GM19239 (cell line): ENCODE data around the gene ACTR3C.

Source experiments
- DNase-seq: peaks from one replicate; pipeline ENCODE4 v3.0.0; 2011; ENCODE audit warnings: low spot score; ENCODE audit not compliant: insufficient read length
- FAIRE-seq: peaks from 2 replicates; lab custom pipeline; 2011; peaks lifted over from hg19 to GRCh38; lab: Jason Lieb, UNC

ACTR3C gene

DNA sequence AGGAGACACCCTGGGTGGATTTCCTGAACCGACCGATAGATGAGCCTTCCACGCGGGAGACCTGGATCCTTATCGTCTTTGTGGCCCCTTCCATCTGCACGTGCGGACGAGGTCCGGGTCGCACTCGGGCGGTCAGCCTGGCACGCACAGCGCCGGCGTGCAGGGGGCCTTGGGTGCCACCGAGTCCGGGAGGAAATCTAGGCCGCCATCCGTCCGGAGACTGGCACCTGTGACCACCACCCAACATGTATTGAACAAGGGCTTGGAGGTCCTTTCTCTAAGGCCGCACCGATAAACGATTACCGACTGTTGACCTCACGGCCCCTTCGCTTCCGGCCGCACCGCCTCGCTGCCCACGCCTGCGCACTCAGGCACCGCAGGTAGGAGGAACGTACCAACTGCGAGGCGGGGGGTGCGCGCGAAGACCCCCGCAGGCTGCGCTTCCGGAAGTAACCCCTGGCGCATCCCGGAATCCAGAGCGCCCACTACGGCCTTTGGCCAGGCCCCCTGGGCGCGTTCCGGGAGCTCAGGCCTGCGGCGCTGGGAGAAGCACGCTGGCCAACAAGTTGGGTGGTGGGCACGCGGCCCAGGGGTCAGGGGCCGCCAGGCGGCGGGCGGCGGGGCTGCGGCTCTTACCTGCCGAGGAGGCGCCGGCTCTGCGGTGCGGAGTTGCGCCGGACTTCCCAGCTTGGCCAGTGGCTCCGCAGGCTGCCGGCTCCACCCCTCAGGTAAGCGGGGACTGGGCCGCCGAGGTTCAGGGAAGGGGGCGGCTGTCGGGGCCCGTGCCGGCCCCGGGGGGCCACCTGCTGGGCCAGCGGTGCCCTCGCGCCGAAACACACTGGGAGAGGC, at the start of gene ACTR3C, which contains the start of gene LRRC61:
Gene ACTR3C, minus strand, starts transcription at position 713 of the 849 bp plus-strand sequence. CDS start 28,249 bp downstream, outside the sequence.
Gene LRRC61, plus strand, starts transcription at position 523 of the 849 bp plus-strand sequence. CDS start 13,507 bp downstream, outside the sequence.
- FAIRE-seq, result peak; percentile 81
- peak; percentile 57 for DNase-seq

GRCh38 chr7:150372271-150373048, 49.1 kb upstream of the ACTR3C start:
- DNase-seq, result no peak
- no peak for FAIRE-seq

DNA sequence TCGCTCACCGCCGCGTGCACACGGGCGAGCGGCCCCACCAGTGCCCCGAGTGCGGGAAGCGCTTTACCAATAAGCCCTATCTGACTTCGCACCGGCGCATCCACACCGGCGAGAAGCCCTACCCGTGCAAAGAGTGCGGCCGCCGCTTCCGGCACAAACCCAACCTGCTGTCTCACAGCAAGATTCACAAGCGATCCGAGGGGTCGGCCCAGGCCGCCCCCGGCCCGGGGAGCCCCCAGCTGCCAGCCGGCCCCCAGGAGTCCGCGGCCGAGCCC, 48.6 kb upstream of the ACTR3C start:
- DNase-seq, result no peak
- FAIRE-seq, result no peak

DNA sequence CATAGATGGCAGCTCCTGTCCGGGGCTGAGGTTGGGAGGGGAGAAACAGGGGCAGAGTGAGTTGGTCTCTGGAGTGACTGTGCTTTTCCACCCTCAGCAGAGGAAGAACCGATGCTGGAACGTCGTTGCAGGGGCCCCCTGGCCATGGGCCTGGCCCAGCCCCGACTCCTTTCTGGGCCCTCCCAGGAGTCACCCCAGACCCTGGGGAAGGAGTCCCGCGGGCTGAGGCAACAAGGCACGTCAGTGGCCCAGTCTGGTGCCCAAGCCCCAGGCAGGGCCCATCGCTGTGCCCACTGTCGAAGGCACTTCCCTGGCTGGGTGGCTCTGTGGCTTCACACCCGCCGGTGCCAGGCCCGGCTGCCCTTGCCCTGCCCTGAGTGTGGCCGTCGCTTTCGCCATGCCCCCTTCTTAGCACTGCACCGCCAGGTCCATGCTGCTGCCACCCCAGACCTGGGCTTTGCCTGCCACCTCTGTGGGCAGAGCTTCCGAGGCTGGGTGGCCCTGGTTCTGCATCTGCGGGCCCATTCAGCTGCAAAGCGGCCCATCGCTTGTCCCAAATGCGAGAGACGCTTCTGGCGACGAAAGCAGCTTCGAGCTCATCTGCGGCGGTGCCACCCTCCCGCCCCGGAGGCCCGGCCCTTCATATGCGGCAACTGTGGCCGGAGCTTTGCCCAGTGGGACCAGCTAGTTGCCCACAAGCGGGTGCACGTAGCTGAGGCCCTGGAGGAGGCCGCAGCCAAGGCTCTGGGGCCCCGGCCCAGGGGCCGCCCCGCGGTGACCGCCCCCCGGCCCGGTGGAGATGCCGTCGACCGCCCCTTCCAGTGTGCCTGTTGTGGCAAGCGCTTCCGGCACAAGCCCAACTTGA, 48.0 kb upstream of the ACTR3C start:
- FAIRE-seq (no peak), DNase-seq (no peak)

- FAIRE-seq (no peak), DNase-seq (no peak)
These were observed 47.3 kb upstream of the ACTR3C start for GRCh38 chr7:150370612-150371071.

GRCh38 chr7:150369748-150370501, 46.6 kb upstream of the ACTR3C start:
- DNase-seq (no peak), FAIRE-seq (no peak)

- FAIRE-seq (peak; percentile 73), DNase-seq (peak; percentile 93)
These were observed 45.8 kb upstream of the ACTR3C start for GRCh38 chr7:150368884-150369747.

- DNase-seq (peak; percentile 89), FAIRE-seq (peak; percentile 81)
These were observed 44.9 kb upstream of the ACTR3C start, which contains the start of gene REPIN1 for GRCh38 chr7:150368096-150368883. Gene REPIN1, plus strand, starts transcription at chr7:150368822. Its CDS starts 890 bp downstream, at chr7:150369712.

DNA sequence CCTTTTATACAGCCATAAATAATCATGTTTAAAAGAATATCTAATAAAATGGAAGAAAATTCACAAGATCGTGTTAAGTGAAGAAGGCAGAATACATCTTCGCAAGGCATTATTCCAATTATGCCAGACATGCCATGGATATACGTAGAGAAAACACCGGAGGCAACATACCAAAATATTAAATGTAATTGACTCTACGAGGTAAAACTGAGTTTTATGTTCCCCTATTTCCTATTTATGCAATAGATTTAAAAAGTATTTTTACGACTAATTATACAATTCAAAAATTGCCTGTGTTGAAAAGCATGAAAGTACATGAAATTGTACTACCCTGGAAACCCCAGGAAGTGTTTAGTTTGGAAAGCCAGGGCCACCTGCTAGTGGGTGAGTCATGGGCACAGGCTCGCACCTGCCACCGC, 44.3 kb upstream of the ACTR3C start:
- no peak for DNase-seq
- FAIRE-seq, result peak; percentile 85

- FAIRE-seq, result peak; percentile 72
These were observed 42.5 kb upstream of the ACTR3C start for GRCh38 chr7:150365673-150366398.

GRCh38 chr7:150365194-150365593, 41.8 kb upstream of the ACTR3C start:
- FAIRE-seq, result no peak
- no peak for DNase-seq

More at GRCh38 chr7:150365673-150366398, 42.5 kb upstream of the ACTR3C start:
- DNase-seq, result no peak

DNA sequence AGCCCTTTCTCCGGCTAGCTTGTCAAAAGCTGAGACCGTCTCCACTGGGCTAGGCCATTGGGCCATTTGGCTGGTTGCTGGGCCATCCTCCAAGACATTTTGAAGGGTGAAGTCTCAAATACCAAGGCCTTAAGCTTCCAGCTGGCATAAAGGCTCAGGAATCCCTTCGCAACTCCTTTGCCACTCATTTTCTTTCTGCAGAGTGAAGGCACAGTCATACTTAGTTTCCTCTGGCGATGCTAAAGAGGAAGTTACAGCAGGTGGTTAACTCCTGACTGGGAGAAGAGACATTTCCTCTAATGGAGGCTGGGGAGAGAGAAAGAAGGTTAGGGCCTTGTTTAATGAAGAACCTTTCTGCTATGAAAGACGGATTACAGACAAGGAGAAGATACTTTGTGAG, 40.5 kb upstream of the ACTR3C start:
- FAIRE-seq, result peak; percentile 48
- DNase-seq, result no peak

GRCh38 chr7:150363370-150363769, 40.0 kb upstream of the ACTR3C start:
- DNase-seq (no peak), FAIRE-seq (no peak)

- no peak for DNase-seq
- no peak for FAIRE-seq
These were observed 38.7 kb upstream of the ACTR3C start for GRCh38 chr7:150361807-150362621.

GRCh38 chr7:150361402-150361801, 38.1 kb upstream of the ACTR3C start:
- FAIRE-seq (no peak), DNase-seq (no peak)

DNA sequence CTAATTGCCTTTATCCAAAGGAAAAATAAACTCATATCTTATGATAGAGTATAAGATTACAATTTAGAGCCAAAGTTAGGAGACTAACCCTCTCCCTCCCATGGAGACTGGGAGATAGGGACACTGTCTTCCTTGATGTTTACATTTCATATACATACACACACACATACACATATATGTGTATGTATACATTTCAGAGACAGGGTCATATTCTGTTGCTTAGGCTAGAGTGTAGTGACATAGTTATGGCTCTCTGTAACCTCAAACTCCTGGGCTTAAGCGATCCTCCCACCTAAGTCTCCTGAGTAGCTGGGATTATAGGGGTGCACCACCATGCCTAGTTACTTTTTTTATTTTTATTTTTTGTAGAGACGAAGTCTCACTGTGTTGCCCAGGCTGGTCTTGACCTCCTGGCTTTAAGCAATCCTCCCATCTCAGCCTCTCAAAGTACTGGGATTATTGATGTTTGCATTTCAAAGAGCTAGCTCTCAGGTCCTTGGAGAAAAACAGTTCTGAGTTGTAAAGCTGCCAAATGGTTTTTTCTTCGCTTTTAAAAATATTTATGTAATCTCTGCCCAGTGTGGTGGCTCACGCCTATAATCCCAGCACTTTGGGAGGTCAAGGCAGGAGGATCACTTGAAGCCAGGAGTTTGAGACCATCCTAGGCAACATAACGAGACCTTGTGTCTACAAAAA, 37.2 kb upstream of the ACTR3C start:
- FAIRE-seq (no peak), DNase-seq (no peak)
